HCT116 (cell line): ENCODE data around the gene POU1F1. TPM values are rescaled to one million over a fixed set of nuclear protein-coding genes. Genes with fewer than 3 reads are reported as not detected.

ENCODE experiments used
- ATAC-seq: fragments of 200-7000 bp; cut with Tn5 transposase; 2 replicates; pipeline ENCODE4 v1.9.1; 2020; ENCODE audit warnings: mild to moderate bottlenecking, moderate library complexity
- BruUV-seq: library from RNA; stranded (reverse); fragments of 400-500 nt; replicated peaks from 2 replicates; lab custom pipeline; 2021; lab: Mats Ljungman, UMichigan
- CTCF ChIA-PET: fragments of 300-600 bp; sonication (Branson Sonifier 250); formaldehyde crosslinking; loops from one replicate; lab custom pipeline; 2021; ENCODE audit warnings: antibody characterized with exemption; lab: Charles Lee
- POLR2A ChIA-PET: fragments of 300-600, 350-600 bp; sonication (Branson Sonifier 250); formaldehyde crosslinking; loops from one replicate; lab custom pipeline; 2021; ENCODE audit warnings: antibody characterized with exemption; lab: Charles Lee
- RAD21 ChIA-PET, 2 experiments: fragments of 300-600 bp; sonication (Branson Sonifier 250); formaldehyde crosslinking; loops; one replicate each; lab custom pipeline; 2023; ENCODE audit warnings: low total read pairs in 2 of 2; ENCODE audit not compliant: uncharacterized antibody in 2 of 2, unreplicated experiment in 2 of 2, low non-redundant PET in 1 of 2; lab: Charles Lee
- DNase-seq: peaks from one replicate; pipeline ENCODE4 v3.0.0-alpha.2; 2010; ENCODE audit warnings: low read depth, low spot score
- H2AFZ ChIP-seq: fragments of 200-600 bp; shearing (Covaris generic), sonication (generic); 2 replicates; pipeline ENCODE4 v1.6.1; 2017; ENCODE audit warnings: low read depth, mixed run types, mixed read lengths, antibody characterized with exemption, low read length; ENCODE audit not compliant: poor library complexity, severe bottlenecking
- H3K27ac ChIP-seq: 2 replicates; pipeline ENCODE4 v1.5.1; 2012; ENCODE audit warnings: low read depth, low read length
- H3K27me3 ChIP-seq: fragments of 200-600 bp; sonication (generic); 2 replicates; pipeline ENCODE4 v1.6.1; 2016; ENCODE audit warnings: mixed run types, low read length, mixed read lengths; ENCODE audit not compliant: insufficient read depth
- H3K36me3 ChIP-seq, 2 experiments: fragments of 200-500 bp in 1 of 2; fragments of 200-600 bp in 1 of 2; sonication (Bioruptor generic) in 1 of 2; sonication (generic) in 1 of 2; 2 replicates each; pipeline versions ENCODE4 v1.5.1 to v1.6.1; 2014 to 2016; ENCODE audit warnings: low read length in 2 of 2, inconsistent platforms in 1 of 2, mixed read lengths in 1 of 2, mixed run types in 1 of 2; ENCODE audit not compliant: insufficient read depth in 2 of 2, control insufficient read depth in 1 of 2
- H3K4me1 ChIP-seq, 2 experiments: fragments of 200-600 bp in 1 of 2; sonication (generic) in 1 of 2; 2 replicates each; pipeline versions ENCODE4 v1.5.1 to v1.6.1; 2012 to 2017; ENCODE audit warnings: low read length in 2 of 2, inconsistent platforms in 1 of 2, mild to moderate bottlenecking in 1 of 2, mixed read lengths in 1 of 2, mixed run types in 1 of 2, moderate library complexity in 1 of 2; ENCODE audit not compliant: insufficient read depth in 2 of 2, control insufficient read depth in 1 of 2
- H3K4me2 ChIP-seq: fragments of 200-600 bp; sonication (generic); 2 replicates; pipeline ENCODE4 v1.6.1; 2017; ENCODE audit warnings: mixed run types, low read length, mixed read lengths
- H3K4me3 ChIP-seq, 2 experiments: fragments of 200-600 bp in 1 of 2; sonication (generic) in 1 of 2; replicated peaks in 1 of 2; 2 replicates each; pipeline ENCODE4 v1.5.1; 2011 to 2016; ENCODE audit warnings: low read length in 2 of 2, control low read depth in 1 of 2, low read depth in 1 of 2, mild to moderate bottlenecking in 1 of 2, mixed read lengths in 1 of 2, mixed run types in 1 of 2
- H3K79me2 ChIP-seq: fragments of 200-600 bp; sonication (generic); 2 replicates; pipeline ENCODE4 v1.6.1; 2017; ENCODE audit warnings: mild to moderate bottlenecking, mixed run types, low read length, moderate library complexity, mixed read lengths; ENCODE audit not compliant: insufficient read depth
- H3K9ac ChIP-seq: fragments of 200-600 bp; sonication (generic); 2 replicates; pipeline ENCODE4 v1.6.1; 2016; ENCODE audit warnings: low read length, mixed read lengths
- H3K9me2 ChIP-seq: fragments of 200-600 bp; sonication (generic), shearing (Covaris generic); 2 replicates; pipeline ENCODE4 v1.6.1; 2017; ENCODE audit warnings: mixed run types, mild to moderate bottlenecking, moderate library complexity; ENCODE audit not compliant: insufficient read depth
- H3K9me3 ChIP-seq, 2 experiments: fragments of 200-500 bp in 1 of 2; fragments of 200-600 bp in 1 of 2; sonication (Bioruptor generic) in 1 of 2; sonication (generic) in 1 of 2; 2 replicates each; pipeline ENCODE4 v1.6.1; 2014 to 2017; ENCODE audit warnings: low read length in 2 of 2, mixed read lengths in 2 of 2, inconsistent platforms in 1 of 2, low read depth in 1 of 2, mild to moderate bottlenecking in 1 of 2, mixed run types in 1 of 2, moderate library complexity in 1 of 2; ENCODE audit not compliant: control insufficient read depth in 1 of 2, insufficient read depth in 1 of 2
- H4K20me1 ChIP-seq: fragments of 200-600 bp; sonication (generic), shearing (Covaris generic); 2 replicates; pipeline ENCODE4 v1.6.1; 2017; ENCODE audit warnings: mixed run types, mild to moderate bottlenecking, moderate library complexity; ENCODE audit not compliant: insufficient read depth
- EZH2phosphoT487 ChIP-seq: fragments of 200-600 bp; IDR thresholded peaks from 2 replicates; pipeline ENCODE4 v1.6.1; 2018; ENCODE audit warnings: antibody characterized with exemption, borderline replicate concordance
- JUND ChIP-seq: IDR thresholded peaks from 2 replicates; pipeline ENCODE4 v1.6.1; 2012
- POLR2A ChIP-seq: IDR thresholded peaks from 2 replicates; pipeline ENCODE4 v1.7.0; 2011; ENCODE audit warnings: borderline replicate concordance; ENCODE audit not compliant: insufficient read depth, insufficient read length; ENCODE audit errors: extremely low read depth
- SRF ChIP-seq: IDR thresholded peaks from 2 replicates; pipeline ENCODE4 v1.6.1; 2012; ENCODE audit warnings: low read depth
- ZBTB33 ChIP-seq: IDR thresholded peaks from 2 replicates; pipeline ENCODE4 v1.6.1; 2011; ENCODE audit warnings: mild to moderate bottlenecking, low read length, moderate library complexity; ENCODE audit not compliant: insufficient replicate concordance; ENCODE audit errors: extremely low read depth
- ZFX ChIP-seq: fragments of 450-650 bp; IDR thresholded peaks from 2 replicates; pipeline ENCODE4 v1.6.1; 2017
- ZNF274 ChIP-seq: fragments of 200-500 bp; sonication (Bioruptor generic); IDR thresholded peaks from 2 replicates; pipeline ENCODE4 v1.6.1; 2014; ENCODE audit warnings: mild to moderate bottlenecking, low read depth, low read length, inconsistent platforms
- intact Hi-C: fragments of 100-400 bp; cut with micrococcal nuclease; formaldehyde crosslinking; loops from 2 replicates; pipeline ENCODE4 v1.10.0; 2022
- total RNA-seq: library from RNA; stranded (reverse); gene quantifications from one replicate; pipeline ENCODE4 v1.2.1, GENCODE V29; 2021; ENCODE audit not compliant: unreplicated experiment
- TF ChIP-seq, protein P1 (sequence below): IDR thresholded peaks from 2 replicates; pipeline ENCODE4 v1.6.1; 2012; ENCODE audit warnings: low read depth
- TF ChIP-seq, protein P2 (sequence below): IDR thresholded peaks from 2 replicates; pipeline ENCODE4 v1.6.1; 2012

The POU1F1 gene
- total RNA-seq, 1 experiment from 2014 or later, result not detected

DNA sequence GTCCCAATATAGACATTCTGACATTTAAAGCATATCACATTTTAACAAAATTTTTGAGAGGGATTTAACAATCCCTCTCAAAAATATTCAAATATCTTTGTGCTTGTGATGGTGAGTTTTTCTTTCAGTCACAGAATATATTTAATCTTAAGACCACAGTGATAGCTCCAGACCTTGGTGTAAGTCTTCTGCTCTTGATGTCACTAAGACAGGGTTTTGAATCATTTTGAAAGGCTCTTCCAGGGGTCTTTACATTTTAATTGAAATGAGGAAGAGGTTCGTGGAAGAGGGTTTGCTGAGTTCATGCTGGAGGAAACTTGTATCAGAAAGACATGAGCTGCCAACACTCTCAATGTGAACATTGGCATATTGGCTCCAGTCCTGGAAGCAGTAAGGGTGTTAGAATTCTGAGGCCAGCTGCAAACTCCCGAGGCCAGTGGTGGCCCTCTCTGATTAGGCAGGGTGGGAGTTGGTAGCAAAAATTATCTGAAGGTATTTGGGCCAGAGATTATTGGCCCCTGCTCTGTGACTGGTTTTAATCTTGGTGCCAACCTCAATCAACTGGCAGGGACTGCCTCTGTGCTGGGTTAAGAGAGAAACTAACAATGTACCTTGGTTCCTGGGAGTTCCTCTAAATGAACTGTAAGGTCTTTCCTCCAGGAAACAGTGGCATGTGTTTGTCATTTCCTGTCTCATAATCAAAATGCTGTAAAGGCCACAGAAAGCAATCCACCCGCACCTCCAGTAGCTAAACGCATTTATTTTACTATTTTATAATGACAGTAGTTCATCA is 5.3 kb downstream of the POU1F1 start (continued):
- TF ChIP-seq, protein P1, sequence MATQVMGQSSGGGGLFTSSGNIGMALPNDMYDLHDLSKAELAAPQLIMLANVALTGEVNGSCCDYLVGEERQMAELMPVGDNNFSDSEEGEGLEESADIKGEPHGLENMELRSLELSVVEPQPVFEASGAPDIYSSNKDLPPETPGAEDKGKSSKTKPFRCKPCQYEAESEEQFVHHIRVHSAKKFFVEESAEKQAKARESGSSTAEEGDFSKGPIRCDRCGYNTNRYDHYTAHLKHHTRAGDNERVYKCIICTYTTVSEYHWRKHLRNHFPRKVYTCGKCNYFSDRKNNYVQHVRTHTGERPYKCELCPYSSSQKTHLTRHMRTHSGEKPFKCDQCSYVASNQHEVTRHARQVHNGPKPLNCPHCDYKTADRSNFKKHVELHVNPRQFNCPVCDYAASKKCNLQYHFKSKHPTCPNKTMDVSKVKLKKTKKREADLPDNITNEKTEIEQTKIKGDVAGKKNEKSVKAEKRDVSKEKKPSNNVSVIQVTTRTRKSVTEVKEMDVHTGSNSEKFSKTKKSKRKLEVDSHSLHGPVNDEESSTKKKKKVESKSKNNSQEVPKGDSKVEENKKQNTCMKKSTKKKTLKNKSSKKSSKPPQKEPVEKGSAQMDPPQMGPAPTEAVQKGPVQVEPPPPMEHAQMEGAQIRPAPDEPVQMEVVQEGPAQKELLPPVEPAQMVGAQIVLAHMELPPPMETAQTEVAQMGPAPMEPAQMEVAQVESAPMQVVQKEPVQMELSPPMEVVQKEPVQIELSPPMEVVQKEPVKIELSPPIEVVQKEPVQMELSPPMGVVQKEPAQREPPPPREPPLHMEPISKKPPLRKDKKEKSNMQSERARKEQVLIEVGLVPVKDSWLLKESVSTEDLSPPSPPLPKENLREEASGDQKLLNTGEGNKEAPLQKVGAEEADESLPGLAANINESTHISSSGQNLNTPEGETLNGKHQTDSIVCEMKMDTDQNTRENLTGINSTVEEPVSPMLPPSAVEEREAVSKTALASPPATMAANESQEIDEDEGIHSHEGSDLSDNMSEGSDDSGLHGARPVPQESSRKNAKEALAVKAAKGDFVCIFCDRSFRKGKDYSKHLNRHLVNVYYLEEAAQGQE, result no peak

GRCh38 chr3:87269723-87270122 is 6.7 kb downstream of the POU1F1 start:
- Histone ChIP-seq H4K20me1 (no peaks in the 10 kb centered on the region), H3K9me3 (no peaks in the 10 kb centered on the region), H3K36me3 (no peaks in the 10 kb centered on the region), H3K9ac (no peak overlapping the region), H3K79me2 (no peaks in the 10 kb centered on the region), H3K4me2 (no peak overlapping the region), H3K4me1 (no peaks in the 10 kb centered on the region), H3K27ac (no peak overlapping the region), H3K9me2 (no peaks in the 10 kb centered on the region), H2AFZ (peak overlapping the region; percentile 10), H3K27me3 (no peaks in the 10 kb centered on the region), H3K4me3 (no peak overlapping the region)
- CTCF ChIA-PET, result interaction anchor here (1.6 kb wide), 1 partner anchor 9 kb away, joined by 6 read pairs; no protein-coding TSS in a partner anchor
- BruUV-seq, result no TSS peak
- TF ChIP-seq, protein P2, sequence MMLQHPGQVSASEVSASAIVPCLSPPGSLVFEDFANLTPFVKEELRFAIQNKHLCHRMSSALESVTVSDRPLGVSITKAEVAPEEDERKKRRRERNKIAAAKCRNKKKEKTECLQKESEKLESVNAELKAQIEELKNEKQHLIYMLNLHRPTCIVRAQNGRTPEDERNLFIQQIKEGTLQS, result no peak
- TF ChIP-seq SRF (no peak), ZNF274 (no peak), EZH2phosphoT487 (no peak), POLR2A (no peak), JUND (no peak), ZFX (no peak), ZBTB33 (no peak)
- DNase-seq, result no peak
- POLR2A ChIA-PET, result interaction anchor here (0.8 kb wide), 1 partner anchor 11 kb away, joined by 3 read pairs; no protein-coding TSS in a partner anchor
- RAD21 ChIA-PET, result no interaction called here
- intact Hi-C loops, result no loop called here
- ATAC-seq, result no peak
